ENCODE measurements around the gene SMU1.

- TF ChIP-seq CTCF (conservative IDR thresholded peaks at IDR 0.05 in 1 of 2, IDR thresholded peaks at IDR 0.05 in 1 of 2; ENCODE audit: low read depth in 1 of 2, low read length in 2 of 2) (no peak), EZH2 (IDR thresholded peaks at IDR 0.05; ENCODE audit: low read length, missing control alignments) (no peak)
Observed at GRCh38 chr9:33007755-33008154, 68.7 kb downstream of the SMU1 start.
